Measurements from ENCODE around the gene TTC28. TPM values are rescaled to one million over a fixed set of nuclear protein-coding genes. Genes with fewer than 3 reads are reported as not detected.
A peak's percentile ranks its signal among the peaks of the same experiment; 100 is the strongest.

The TTC28 gene
- total RNA-seq, 4 donors from 2014 or later, result 49.8 to 99.7 (median 79.7) TPM

DNA sequence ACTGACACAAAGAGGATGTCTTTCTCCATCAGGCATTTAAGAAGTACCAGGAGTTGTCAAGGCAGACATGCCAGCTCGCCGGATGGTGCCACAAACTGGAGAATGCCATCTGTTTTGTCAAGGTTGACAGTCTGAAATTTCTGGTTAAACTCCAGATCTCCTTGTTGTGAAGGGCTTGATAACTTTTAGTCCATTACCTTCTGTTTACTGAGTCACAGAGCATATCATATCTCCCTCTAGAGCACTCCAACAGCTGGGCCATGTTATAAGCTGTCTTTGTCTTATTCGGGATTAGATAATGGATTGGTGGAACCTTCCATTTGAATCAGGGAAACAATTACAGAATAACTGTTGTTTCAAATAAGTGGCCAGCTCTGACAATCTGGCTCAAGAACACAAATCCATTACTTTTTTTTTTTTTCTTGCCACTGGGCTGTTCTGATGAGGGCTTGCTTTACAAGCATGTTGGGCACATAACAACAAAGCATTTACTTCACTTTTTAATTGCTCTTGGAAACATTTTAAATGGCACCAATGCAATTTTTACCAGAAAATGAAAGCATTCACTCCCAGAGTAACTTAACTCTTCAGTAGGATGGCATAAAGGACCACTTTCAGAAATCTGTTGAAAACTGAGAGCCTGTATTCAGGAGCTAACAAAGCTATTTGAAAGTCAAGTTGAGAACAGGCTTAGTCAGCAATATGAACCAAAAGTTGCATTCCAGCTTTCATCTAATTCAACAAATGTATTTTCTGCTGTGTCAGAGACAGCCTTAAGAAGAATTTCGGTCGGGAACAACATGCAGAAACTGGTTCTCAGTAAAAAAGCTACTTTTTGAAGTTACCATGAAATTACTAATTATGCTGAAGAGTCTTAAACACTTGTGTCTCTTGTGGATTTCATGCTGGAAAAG lies 533.0 kb downstream of the TTC28 start:
- Histone ChIP-seq H3K9me3 (no peaks in the 10 kb centered on the region), H3K36me3 (no peaks in the 10 kb centered on the region), H3K4me1 (peaks cover 10 to 21% of the 10 kb centered on the region in 2 donors), H3K4me3 (replicated peaks in 1 of 3) (no peak overlapping the region), H3K27ac (peak overlapping the region; percentile 15 to 48 (median 31)), H3K27me3 (no peaks in the 10 kb centered on the region)
- WGBS, 2 donors, result 50 to 56% methylated on average over 5 of the region's 5 CpGs
- intact Hi-C loops (cut with DNase I), result no loop called here
- peak in 1 of 2 donors; percentile 10 for DNase-seq
- no peak for TF ChIP-seq POLR2A (IDR thresholded peaks at IDR 0.05)
- TF ChIP-seq, protein P1, sequence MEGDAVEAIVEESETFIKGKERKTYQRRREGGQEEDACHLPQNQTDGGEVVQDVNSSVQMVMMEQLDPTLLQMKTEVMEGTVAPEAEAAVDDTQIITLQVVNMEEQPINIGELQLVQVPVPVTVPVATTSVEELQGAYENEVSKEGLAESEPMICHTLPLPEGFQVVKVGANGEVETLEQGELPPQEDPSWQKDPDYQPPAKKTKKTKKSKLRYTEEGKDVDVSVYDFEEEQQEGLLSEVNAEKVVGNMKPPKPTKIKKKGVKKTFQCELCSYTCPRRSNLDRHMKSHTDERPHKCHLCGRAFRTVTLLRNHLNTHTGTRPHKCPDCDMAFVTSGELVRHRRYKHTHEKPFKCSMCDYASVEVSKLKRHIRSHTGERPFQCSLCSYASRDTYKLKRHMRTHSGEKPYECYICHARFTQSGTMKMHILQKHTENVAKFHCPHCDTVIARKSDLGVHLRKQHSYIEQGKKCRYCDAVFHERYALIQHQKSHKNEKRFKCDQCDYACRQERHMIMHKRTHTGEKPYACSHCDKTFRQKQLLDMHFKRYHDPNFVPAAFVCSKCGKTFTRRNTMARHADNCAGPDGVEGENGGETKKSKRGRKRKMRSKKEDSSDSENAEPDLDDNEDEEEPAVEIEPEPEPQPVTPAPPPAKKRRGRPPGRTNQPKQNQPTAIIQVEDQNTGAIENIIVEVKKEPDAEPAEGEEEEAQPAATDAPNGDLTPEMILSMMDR (IDR thresholded peaks at IDR 0.05), result no peak

DNA sequence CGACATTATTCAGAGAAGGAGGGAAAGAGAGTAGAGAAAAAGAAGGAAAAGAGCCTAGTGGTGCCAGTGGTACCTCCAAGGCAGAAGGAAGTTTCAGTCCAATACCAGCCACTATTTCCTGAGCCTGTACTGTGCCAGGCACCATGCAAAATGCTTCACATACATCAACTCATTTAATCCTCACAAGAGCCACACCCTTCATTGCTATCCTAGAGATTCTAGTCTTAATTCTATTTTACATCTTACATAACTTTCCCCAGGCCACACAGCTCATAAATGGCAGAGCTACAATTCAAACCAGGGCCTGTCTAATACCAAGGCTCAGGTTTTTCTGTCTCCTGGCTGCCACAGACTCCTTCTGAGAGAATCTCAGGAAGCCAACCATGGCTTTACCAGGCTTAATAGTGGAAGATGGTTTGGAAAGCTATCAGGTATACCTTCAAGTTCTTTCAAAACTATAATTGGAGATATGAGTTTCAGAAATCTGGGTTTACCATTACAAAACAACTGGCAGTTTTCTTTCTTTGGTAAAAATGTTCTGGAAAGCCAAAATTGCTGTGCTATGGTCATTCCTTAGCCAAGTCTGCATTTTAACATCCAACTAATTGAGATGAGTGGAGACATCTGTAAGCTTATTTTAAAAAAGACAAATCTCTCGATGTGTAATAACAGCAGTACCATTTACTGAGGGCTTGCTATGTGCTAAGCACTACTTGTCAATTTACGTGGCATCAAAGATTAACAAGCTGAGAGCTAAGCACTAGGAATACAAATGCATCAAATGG lies 535.5 kb downstream of the TTC28 start:
- TF ChIP-seq POLR2A (IDR thresholded peaks at IDR 0.05), result no peak
- TF ChIP-seq, protein P1 (IDR thresholded peaks at IDR 0.05), result no peak
- intact Hi-C loops (cut with DNase I), result no loop called here
- H3K36me3 ChIP-seq, result no peaks in the 10 kb centered on the region
- no peaks in the 10 kb centered on the region for H3K9me3 ChIP-seq
- no peak overlapping the region for H3K4me3 ChIP-seq (replicated peaks in 1 of 3)
- DNase-seq, result no peak
- no peaks in the 10 kb centered on the region for H3K27me3 ChIP-seq
- 88 to 90% methylated on average over 3 of the region's 3 CpGs for WGBS, 2 donors
- H3K4me1 ChIP-seq, result peaks cover 10 to 19% of the 10 kb centered on the region in 2 donors
- H3K27ac ChIP-seq, result no peak overlapping the region

DNA sequence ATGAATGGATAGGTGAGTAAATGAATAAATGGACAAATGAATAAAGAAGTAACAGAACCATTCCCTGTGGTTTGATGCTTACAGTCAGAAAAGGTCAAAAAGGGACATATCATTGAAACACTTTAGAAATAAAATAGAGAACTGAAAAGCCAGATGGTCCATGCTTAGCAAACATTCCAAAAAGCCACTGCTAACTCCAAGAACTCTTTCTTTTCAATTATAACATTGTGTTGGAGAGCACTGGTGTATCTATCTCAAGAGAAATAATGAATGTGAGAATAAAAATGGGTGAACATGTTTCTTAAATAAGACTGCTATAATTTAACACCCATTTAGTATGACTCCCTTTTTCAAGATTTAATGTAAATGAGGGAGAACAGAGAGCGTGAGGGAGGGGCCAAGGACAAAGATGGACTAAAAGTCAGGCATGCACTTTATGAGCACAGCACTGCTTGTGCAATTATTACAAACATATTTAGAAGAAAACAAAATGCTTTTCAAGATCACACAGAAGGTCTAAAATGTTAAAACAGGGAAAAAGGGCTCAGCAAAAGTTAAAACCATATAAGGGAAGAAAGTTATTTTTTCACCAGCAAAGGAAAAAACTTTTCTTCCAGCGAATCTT lies 536.3 kb downstream of the TTC28 start:
- no peak overlapping the region for H3K4me3 ChIP-seq (replicated peaks in 1 of 3)
- no peaks in the 10 kb centered on the region for H3K9me3 ChIP-seq
- WGBS, 2 donors, result 89 to 96% methylated on average over 2 of the region's 2 CpGs
- no peak overlapping the region for H3K27ac ChIP-seq
- H3K4me1 ChIP-seq, result peaks cover 10 to 15% of the 10 kb centered on the region in 2 donors
- H3K27me3 ChIP-seq, result no peaks in the 10 kb centered on the region
- intact Hi-C loops (cut with DNase I), result no loop called here
- TF ChIP-seq, protein P1 (IDR thresholded peaks at IDR 0.05), result no peak
- no peak for TF ChIP-seq POLR2A (IDR thresholded peaks at IDR 0.05)
- no peaks in the 10 kb centered on the region for H3K36me3 ChIP-seq
- DNase-seq, result no peak

DNA sequence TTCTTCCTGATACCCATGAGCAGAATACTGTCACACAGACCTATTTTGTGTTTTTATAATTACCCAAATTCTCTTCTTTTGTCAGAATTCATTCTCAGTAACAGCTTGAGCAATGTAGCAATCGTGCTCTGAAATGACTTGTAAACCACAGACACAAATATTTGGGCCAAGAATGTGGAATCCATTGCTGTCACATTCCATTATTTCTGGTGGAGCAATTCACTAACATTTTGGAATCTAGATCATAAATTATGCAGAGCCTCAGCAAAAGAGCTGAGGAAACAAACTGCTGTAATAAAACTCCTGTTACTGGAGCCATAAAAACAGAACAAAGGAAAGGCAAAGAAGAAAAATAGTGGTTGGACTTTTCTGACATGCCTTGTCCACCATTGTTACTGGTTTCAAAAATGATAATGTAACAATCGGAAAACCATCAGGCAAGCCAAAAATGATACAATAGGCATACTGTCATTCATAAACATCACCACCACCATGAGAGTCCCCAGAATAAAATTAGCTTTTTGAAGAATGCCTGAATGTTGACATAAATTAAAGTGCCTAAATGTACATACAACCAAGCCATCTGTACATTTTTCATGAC lies 537.2 kb downstream of the TTC28 start:
- peaks cover 9 to 13% of the 10 kb centered on the region in 2 donors for H3K4me1 ChIP-seq
- no peaks in the 10 kb centered on the region for H3K9me3 ChIP-seq
- H3K4me3 ChIP-seq (replicated peaks in 1 of 3), result no peak overlapping the region
- DNase-seq, result no peak
- TF ChIP-seq, protein P1 (IDR thresholded peaks at IDR 0.05), result no peak
- no peak for TF ChIP-seq POLR2A (IDR thresholded peaks at IDR 0.05)
- H3K27me3 ChIP-seq, result no peaks in the 10 kb centered on the region
- H3K27ac ChIP-seq, result no peak overlapping the region
- WGBS, 2 donors, result 72 to 81% methylated on average over 2 of the region's 2 CpGs
- no peaks in the 10 kb centered on the region for H3K36me3 ChIP-seq
- intact Hi-C loops (cut with DNase I), result no loop called here

Data from thyroid gland (tissue), 4 donors.